ENCODE results near the gene CEBPZOS. TPM values are rescaled to one million over a fixed set of nuclear protein-coding genes. Genes with fewer than 3 reads are reported as not detected.

Gene CEBPZOS
- total and polyA plus RNA-seq, 4 experiments from 2014 or later = 39.6 to 44.8 (median 41.2) TPM

DNA sequence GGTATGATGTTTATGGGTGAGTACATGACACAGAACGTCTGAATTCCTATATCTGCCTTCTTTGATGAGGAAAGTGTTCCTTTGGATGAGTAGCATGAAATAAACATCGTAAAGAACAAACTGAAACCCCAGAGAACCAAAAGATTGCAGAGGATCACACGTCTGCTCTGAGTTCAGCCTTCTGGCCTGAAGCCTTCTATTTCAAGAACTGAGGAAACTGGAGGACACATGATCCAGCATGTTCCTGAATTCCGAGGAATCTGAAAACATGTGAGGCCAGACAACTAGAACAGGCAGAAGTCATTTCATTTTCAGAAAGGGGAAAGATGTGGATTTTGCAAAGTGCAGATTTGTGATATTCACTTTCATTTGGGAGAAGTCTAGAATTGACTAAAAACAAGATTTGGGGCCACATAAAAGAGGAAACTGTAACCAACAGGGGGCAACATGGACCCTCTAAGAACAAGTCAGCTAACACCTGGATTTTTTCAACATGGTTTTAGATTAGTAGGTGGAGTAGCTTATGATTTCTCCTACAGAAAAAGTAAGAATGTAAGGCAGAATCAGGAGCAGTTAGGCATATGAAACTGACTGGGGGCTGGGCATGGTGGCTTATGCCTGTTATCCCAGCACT is 16.2 kb upstream of the CEBPZOS start:
- no peak overlapping the region for H3K4me3 ChIP-seq (ENCODE audit: low read length in 2 of 2)
- Mint-ChIP-seq H3K4me1 (no peaks in the 10 kb centered on the region), H3K36me3 (no peaks in the 10 kb centered on the region), H3K4me3 (no peak overlapping the region), H3K27ac (no peak overlapping the region), H3K9me3 (no peaks in the 10 kb centered on the region), H3K27me3 (peaks cover 3 to 9% of the 10 kb centered on the region in 2 donors)
- CTCF ChIA-PET (ENCODE audit: partially characterized antibody) = interaction anchor here (1.1 kb wide), 1 partner anchor 697 kb away, joined by 3 read pairs; no protein-coding TSS in a partner anchor
- intact Hi-C loops (cut with micrococcal nuclease) = no loop called here
- H3K36me3 ChIP-seq (ENCODE audit: insufficient read depth, low read length) = no peaks in the 10 kb centered on the region
- DNase-seq = no peak
- no peaks in the 10 kb centered on the region for H3K9me3 ChIP-seq (ENCODE audit: control insufficient read depth in 1 of 2, low read length in 2 of 2)
- H3K4me1 ChIP-seq (ENCODE audit: insufficient read depth, low read length) = no peaks in the 10 kb centered on the region
- POLR2A ChIA-PET (ENCODE audit: partially characterized antibody) = no interaction called here
- peaks cover 5% of the 10 kb centered on the region for H3K27me3 ChIP-seq (ENCODE audit: insufficient read depth, low read length)
- H3K27ac ChIP-seq (ENCODE audit: low read depth, low read length) = no peak overlapping the region

DNA sequence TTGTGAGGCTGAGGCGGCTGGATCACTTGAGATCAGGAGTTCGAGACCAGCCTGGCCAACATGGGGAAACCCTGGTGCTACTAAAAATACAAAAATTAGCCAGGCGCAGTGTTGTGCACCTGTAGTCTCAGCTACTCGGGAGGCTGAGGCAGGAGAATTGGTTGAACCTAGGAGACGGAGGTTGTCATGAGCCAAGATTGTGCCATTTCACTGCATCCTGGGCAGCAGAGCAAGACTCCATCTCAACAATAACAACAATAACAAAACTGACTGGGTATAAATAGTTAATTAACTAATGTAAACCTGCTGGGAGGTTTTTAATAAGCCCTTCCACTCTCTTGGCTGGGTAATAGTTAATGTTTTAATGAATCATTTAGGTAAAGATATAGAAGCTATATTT is 15.7 kb upstream of the CEBPZOS start:
- no peaks in the 10 kb centered on the region for H3K4me1 Mint-ChIP-seq
- intact Hi-C loops (cut with micrococcal nuclease) = no loop called here
- no peak overlapping the region for H3K4me3 ChIP-seq (ENCODE audit: low read length in 2 of 2)
- no peaks in the 10 kb centered on the region for H3K36me3 ChIP-seq (ENCODE audit: insufficient read depth, low read length)
- H3K9me3 Mint-ChIP-seq = no peaks in the 10 kb centered on the region
- H3K27ac Mint-ChIP-seq = no peak overlapping the region
- no peaks in the 10 kb centered on the region for H3K9me3 ChIP-seq (ENCODE audit: control insufficient read depth in 1 of 2, low read length in 2 of 2)
- H3K27me3 ChIP-seq (ENCODE audit: insufficient read depth, low read length) = peaks cover 5% of the 10 kb centered on the region
- ChIA-PET CTCF (ENCODE audit: partially characterized antibody) (interaction anchor here (1.1 to 1.9 kb wide), 2 partner anchors 12 to 697 kb away, joined by 3 to 4 read pairs; no protein-coding TSS in a partner anchor), POLR2A (ENCODE audit: partially characterized antibody) (no interaction called here)
- no peaks in the 10 kb centered on the region for H3K36me3 Mint-ChIP-seq
- H3K4me3 Mint-ChIP-seq = no peak overlapping the region
- H3K27ac ChIP-seq (ENCODE audit: low read depth, low read length) = no peak overlapping the region
- no peaks in the 10 kb centered on the region for H3K4me1 ChIP-seq (ENCODE audit: insufficient read depth, low read length)
- no peak for DNase-seq
- peaks cover 3 to 9% of the 10 kb centered on the region in 2 donors for H3K27me3 Mint-ChIP-seq

- Mint-ChIP-seq H3K27ac (no peak overlapping the region), H3K4me3 (peak overlapping the region in 1 of 8 donors; percentile 17), H3K4me1 (no peaks in the 10 kb centered on the region), H3K36me3 (no peaks in the 10 kb centered on the region), H3K27me3 (peaks cover 11 to 14% of the 10 kb centered on the region in 2 donors), H3K9me3 (no peaks in the 10 kb centered on the region)
- no peaks in the 10 kb centered on the region for H3K36me3 ChIP-seq (ENCODE audit: insufficient read depth, low read length)
- CTCF ChIA-PET (ENCODE audit: partially characterized antibody) = interaction anchor here (0.6 to 1.9 kb wide), 3 partner anchors 9 to 13 kb away, joined by 3 to 4 read pairs (median 4); no protein-coding TSS in a partner anchor
- H3K9me3 ChIP-seq (ENCODE audit: control insufficient read depth in 1 of 2, low read length in 2 of 2) = no peaks in the 10 kb centered on the region
- intact Hi-C loops (cut with micrococcal nuclease) = no loop called here
- POLR2A ChIA-PET (ENCODE audit: partially characterized antibody) = interaction anchor here (1.0 kb wide), 1 partner anchor 9 kb away, joined by 3 read pairs; no protein-coding TSS in a partner anchor
- DNase-seq = no peak
- no peak overlapping the region for H3K4me3 ChIP-seq (ENCODE audit: low read length in 2 of 2)
- peaks cover 5% of the 10 kb centered on the region for H3K27me3 ChIP-seq (ENCODE audit: insufficient read depth, low read length)
- no peaks in the 10 kb centered on the region for H3K4me1 ChIP-seq (ENCODE audit: insufficient read depth, low read length)
- H3K27ac ChIP-seq (ENCODE audit: low read depth, low read length) = no peak overlapping the region
Observed at GRCh38 chr2:37181726-37182684, 14.3 kb upstream of the CEBPZOS start.

DNA sequence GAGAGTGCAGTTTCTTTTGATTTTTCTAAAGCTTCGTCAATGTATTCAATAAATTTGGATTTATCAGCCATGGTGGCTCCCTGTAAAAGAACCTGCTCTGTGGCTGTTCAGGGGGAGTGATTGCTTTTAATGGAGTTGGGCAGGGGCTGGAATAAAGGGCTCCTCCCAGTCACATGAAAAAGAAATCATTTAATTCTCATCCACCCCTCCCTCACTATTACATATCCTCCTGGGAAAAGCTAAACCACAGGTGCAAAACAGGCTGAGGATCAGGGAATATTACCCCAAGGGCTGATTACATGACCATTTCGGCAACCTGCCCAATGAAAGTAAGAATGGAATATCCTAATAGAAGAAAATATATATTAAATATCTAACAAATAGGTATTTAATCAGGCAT is 7.7 kb upstream of the CEBPZOS start, which contains the start of gene SULT6B1:
SULT6B1 (minus strand) TSS at position 101 of the 400 bp plus-strand sequence; CDS start at position 71, 30 bp downstream.
- no peaks in the 10 kb centered on the region for H3K36me3 Mint-ChIP-seq
- POLR2A ChIA-PET (ENCODE audit: partially characterized antibody) = no interaction called here
- intact Hi-C loops (cut with micrococcal nuclease) = no loop called here
- H3K9me3 Mint-ChIP-seq = no peaks in the 10 kb centered on the region
- H3K27ac Mint-ChIP-seq = no peak within 1 kb of the TSS
- Histone ChIP-seq H3K9me3 (ENCODE audit: control insufficient read depth in 1 of 2, low read length in 2 of 2) (no peaks in the 10 kb centered on the region), H3K4me3 (ENCODE audit: low read length in 2 of 2) (no peak within 1 kb of the TSS), H3K4me1 (ENCODE audit: insufficient read depth, low read length) (no peaks in the 10 kb centered on the region), H3K27me3 (ENCODE audit: insufficient read depth, low read length) (no peaks in the 10 kb centered on the region), H3K36me3 (ENCODE audit: insufficient read depth, low read length) (no peaks in the 10 kb centered on the region), H3K27ac (ENCODE audit: low read depth, low read length) (no peak within 1 kb of the TSS)
- CTCF ChIA-PET (ENCODE audit: partially characterized antibody) = interaction anchor here (1.6 kb wide), 1 partner anchor 9 kb away, joined by 3 read pairs; no protein-coding TSS in a partner anchor
- DNase-seq = no peak
- H3K4me3 Mint-ChIP-seq = peak within 1 kb of the TSS in 1 of 8 donors; percentile 4
- no peaks in the 10 kb centered on the region for H3K4me1 Mint-ChIP-seq
- H3K27me3 Mint-ChIP-seq = peaks cover 7 to 9% of the 10 kb centered on the region in 2 donors

DNA sequence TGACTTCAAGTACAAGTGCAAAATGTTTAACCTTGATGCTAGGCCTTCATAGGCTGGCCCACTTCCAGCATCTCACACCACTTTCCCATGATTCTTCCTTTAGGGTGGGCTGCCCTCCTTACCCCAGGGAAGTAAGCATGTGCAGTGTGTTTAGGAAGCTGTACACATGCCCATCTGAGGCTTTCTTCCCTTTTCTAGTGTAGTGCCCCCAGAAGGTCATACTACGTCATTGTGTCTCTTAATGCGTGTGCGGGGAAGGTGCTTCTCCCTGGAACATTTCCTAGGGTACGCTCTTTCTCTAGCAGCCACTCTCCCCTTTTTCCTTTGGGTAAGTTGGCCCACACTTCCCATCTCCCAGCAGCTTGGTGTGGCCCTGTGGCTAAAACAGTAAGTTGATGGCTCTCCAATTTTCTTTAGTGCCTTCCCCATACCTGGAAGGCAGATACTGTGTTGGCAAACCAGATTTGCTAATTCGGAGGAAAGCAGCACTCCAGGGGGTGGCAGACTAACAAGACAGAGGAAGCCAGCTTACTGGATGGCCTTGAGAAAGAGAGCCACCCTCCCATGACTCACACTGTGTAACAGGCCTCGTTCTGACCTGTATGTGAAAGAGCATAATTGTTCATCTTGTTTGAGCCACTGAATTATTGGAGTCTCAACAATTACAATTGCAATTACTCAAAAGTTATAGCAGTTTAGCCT is 6.7 kb upstream of the CEBPZOS start:
- Mint-ChIP-seq H3K4me3 (no peak overlapping the region), H3K36me3 (no peaks in the 10 kb centered on the region), H3K27me3 (peaks cover 7 to 9% of the 10 kb centered on the region in 2 donors), H3K9me3 (no peaks in the 10 kb centered on the region), H3K4me1 (no peaks in the 10 kb centered on the region), H3K27ac (no peak overlapping the region)
- no peak for DNase-seq
- CTCF ChIA-PET (ENCODE audit: partially characterized antibody) = interaction anchor here (0.9 to 1.6 kb wide), 2 partner anchors 8 to 21 kb away, joined by 3 read pairs; no protein-coding TSS in a partner anchor
- no peak overlapping the region for H3K27ac ChIP-seq (ENCODE audit: low read depth, low read length)
- H3K4me3 ChIP-seq (ENCODE audit: low read length in 2 of 2) = no peak overlapping the region
- no peaks in the 10 kb centered on the region for H3K27me3 ChIP-seq (ENCODE audit: insufficient read depth, low read length)
- intact Hi-C loops (cut with micrococcal nuclease) = no loop called here
- H3K9me3 ChIP-seq (ENCODE audit: control insufficient read depth in 1 of 2, low read length in 2 of 2) = no peaks in the 10 kb centered on the region
- no peaks in the 10 kb centered on the region for H3K36me3 ChIP-seq (ENCODE audit: insufficient read depth, low read length)
- POLR2A ChIA-PET (ENCODE audit: partially characterized antibody) = no interaction called here
- no peaks in the 10 kb centered on the region for H3K4me1 ChIP-seq (ENCODE audit: insufficient read depth, low read length)

DNA sequence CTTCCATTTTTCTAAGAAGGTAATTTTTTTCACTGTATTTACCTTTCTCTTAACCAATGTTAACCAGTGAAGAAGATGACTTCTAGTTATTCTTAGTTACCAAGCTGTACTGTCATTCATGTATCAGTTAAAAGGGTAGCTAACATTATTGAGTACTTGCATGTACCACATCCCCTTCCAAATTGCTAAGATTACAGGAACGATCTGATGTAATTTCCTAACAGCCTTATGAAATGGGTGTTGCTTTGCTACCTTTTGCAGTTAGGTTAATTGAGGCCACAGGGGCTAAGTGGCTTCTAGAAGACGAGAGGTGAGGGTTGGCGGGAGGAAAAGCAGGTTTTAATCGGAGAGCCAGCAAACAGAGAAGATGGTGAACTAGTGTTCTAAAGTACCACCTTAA is 6.0 kb upstream of the CEBPZOS start:
- no peak overlapping the region for H3K4me3 Mint-ChIP-seq
- H3K36me3 ChIP-seq (ENCODE audit: insufficient read depth, low read length) = no peaks in the 10 kb centered on the region
- POLR2A ChIA-PET (ENCODE audit: partially characterized antibody) = no interaction called here
- H3K4me1 ChIP-seq (ENCODE audit: insufficient read depth, low read length) = no peaks in the 10 kb centered on the region
- no peak overlapping the region for H3K27ac Mint-ChIP-seq
- H3K4me1 Mint-ChIP-seq = no peaks in the 10 kb centered on the region
- CTCF ChIA-PET (ENCODE audit: partially characterized antibody) = no interaction called here
- no peak overlapping the region for H3K27ac ChIP-seq (ENCODE audit: low read depth, low read length)
- no peaks in the 10 kb centered on the region for H3K9me3 Mint-ChIP-seq
- H3K9me3 ChIP-seq (ENCODE audit: control insufficient read depth in 1 of 2, low read length in 2 of 2) = no peaks in the 10 kb centered on the region
- H3K27me3 Mint-ChIP-seq = peaks cover 7 to 9% of the 10 kb centered on the region in 2 donors
- intact Hi-C loops (cut with micrococcal nuclease) = no loop called here
- no peak overlapping the region for H3K4me3 ChIP-seq (ENCODE audit: low read length in 2 of 2)
- H3K36me3 Mint-ChIP-seq = no peaks in the 10 kb centered on the region
- H3K27me3 ChIP-seq (ENCODE audit: insufficient read depth, low read length) = no peaks in the 10 kb centered on the region
- no peak for DNase-seq

Measured in CD4-positive, alpha-beta memory T cell (primary cell).